AG09319 (cell line): ENCODE measurements around the gene SMG6.

Experiments
- DNase-seq: peaks from one replicate; pipeline ENCODE4 v3.0.0-alpha.2; 2010; ENCODE audit warnings: low read depth; ENCODE audit errors: extremely low read depth
- TF ChIP-seq, protein P1 (sequence below): IDR thresholded peaks from 2 replicates; pipeline ENCODE4 v1.5.1; 2011; ENCODE audit warnings: low read depth, mild to moderate bottlenecking, inconsistent platforms, low read length, moderate library complexity

The SMG6 gene

GRCh38 chr17:2081564-2081963 is 222.0 kb downstream of the SMG6 start:
- TF ChIP-seq, protein P1, sequence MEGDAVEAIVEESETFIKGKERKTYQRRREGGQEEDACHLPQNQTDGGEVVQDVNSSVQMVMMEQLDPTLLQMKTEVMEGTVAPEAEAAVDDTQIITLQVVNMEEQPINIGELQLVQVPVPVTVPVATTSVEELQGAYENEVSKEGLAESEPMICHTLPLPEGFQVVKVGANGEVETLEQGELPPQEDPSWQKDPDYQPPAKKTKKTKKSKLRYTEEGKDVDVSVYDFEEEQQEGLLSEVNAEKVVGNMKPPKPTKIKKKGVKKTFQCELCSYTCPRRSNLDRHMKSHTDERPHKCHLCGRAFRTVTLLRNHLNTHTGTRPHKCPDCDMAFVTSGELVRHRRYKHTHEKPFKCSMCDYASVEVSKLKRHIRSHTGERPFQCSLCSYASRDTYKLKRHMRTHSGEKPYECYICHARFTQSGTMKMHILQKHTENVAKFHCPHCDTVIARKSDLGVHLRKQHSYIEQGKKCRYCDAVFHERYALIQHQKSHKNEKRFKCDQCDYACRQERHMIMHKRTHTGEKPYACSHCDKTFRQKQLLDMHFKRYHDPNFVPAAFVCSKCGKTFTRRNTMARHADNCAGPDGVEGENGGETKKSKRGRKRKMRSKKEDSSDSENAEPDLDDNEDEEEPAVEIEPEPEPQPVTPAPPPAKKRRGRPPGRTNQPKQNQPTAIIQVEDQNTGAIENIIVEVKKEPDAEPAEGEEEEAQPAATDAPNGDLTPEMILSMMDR: no peak
- DNase-seq: no peak

- DNase-seq: no peak
- TF ChIP-seq, protein P1: no peak
Measured at GRCh38 chr17:2077040-2077439, 226.5 kb downstream of the SMG6 start.

- no peak for DNase-seq
- TF ChIP-seq, protein P1: no peak
Measured at GRCh38 chr17:2076087-2076984, 227.2 kb downstream of the SMG6 start.

GRCh38 chr17:2075336-2076086 is 228.1 kb downstream of the SMG6 start:
- TF ChIP-seq, protein P1: peak; percentile 1
- DNase-seq: no peak

- DNase-seq: no peak
- TF ChIP-seq, protein P1: no peak
Measured at GRCh38 chr17:2074919-2075318, 228.7 kb downstream of the SMG6 start.

DNA sequence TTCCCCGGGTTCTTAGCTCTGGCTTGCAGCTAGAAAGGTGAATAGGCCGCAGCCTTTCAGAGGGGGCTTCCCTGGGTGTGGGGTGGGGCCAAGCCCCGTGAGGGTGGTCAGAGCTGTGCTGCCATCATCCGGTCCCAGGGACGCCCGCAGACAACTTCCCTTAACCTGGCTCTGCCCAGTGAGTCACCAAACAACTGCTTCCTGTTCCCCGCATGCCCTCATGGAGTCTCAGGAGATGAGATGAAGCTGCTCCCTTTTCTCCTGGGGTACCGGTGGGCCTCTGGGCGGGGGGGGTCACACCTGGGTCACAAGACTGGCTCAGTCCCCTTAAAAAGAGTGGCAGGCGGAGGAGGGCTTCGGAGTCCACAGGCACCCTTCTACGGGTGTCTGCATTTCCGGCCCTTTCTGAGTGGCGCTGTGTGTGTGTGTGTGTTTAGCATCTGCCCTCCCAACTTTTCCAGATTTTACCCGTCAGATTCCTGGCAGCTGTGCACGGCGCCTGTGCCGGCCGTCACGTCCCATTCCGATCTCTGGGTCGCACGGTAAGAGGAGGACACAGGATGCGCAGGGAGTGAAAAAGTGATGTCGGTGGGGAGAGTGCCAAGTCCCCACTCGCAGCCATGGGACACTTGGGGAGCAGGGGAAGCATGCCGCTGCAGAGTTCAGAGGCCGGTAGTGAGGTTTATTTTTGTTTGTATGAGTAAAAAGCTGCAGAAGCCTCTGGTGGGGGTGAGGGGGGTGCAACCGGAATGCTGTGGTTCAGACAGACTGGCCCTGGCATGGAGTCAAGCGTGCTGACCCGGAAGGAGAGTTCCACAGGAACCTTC is 231.9 kb downstream of the SMG6 start:
- TF ChIP-seq, protein P1: no peak
- no peak for DNase-seq
